ENCODE measurements around the gene ACSS3.

Gene ACSS3

DNA sequence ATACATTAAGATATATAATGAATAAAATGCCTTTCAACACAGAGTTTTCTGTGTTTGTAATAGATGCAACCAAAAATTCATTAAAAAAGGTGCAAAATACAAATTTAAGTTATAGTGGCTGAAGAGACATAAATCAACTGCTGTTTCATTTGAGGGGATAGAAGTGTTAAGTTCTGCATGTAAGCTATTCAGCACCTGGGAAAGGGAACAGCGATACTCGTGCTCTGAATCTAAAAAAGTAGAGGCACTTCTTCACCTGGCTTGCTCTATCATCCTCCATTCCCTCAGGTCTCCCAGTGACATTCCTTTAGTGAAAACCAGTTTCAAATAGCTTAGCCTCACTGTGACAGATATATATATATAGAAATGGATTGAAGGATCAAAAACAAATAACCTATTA lies 222.6 kb downstream of the ACSS3 start:
- DNase-seq = no peak

DNA sequence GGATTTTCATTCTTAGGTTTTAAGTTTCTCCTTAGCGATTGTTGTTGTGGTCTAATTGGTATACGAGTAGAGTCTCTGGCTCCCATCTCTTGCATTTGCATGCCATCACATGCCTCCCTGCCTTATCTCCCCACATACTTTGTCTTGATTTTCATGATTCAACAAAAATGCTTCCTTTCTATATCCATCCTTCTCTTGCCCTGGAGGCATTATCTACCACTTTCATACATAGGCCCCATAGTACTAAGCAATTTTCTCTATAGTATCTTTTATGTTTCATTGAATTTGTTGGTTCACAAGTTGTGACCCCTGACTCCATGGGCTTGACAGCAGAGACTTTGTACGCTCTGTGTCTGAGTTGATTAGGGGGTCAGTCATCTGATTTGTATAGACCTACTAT lies 226.1 kb downstream of the ACSS3 start:
- no peak for DNase-seq

Measured in fibroblast of skin of abdomen (primary cell).